ENCODE measurements around the gene BICD2. TPM values are rescaled to one million over a fixed set of nuclear protein-coding genes. Genes with fewer than 3 reads are reported as not detected.

BICD2 gene
- polyA plus RNA-seq, 3 donors: 13.8 to 29.4 (median 25.6) TPM

DNA sequence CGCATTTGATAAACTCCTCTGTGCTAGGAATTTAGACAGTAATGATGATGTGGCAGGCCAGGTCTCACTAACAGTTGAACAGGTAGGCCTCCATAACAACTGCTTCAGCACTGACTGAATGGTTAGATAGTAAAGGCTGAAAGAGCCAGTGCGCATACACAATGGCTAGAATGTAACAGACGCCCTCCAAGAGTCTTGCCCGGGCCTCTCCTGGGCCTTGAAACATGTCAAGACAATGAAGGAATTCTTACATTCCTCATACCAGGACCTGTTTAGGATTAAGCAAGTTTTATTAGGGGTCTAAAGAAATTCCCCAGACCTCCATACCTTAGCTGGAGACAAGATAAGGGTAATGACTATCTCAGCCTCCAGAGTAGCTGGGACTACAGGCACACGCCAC, 6.7 kb upstream of the BICD2 start:
- intact Hi-C loops (cut with micrococcal nuclease): no loop called here
- Histone ChIP-seq H3K9me3 (replicated peaks in 1 of 2; ENCODE audit: control insufficient read depth in 1 of 2, insufficient read depth in 1 of 2, low read length in 2 of 2) (no peaks in the 10 kb centered on the region), H3K27me3 (ENCODE audit: control insufficient read depth in 2 of 2, insufficient read depth in 2 of 2, low read length in 2 of 2) (no peaks in the 10 kb centered on the region), H3K9ac (ENCODE audit: insufficient read depth, low read length, poor library complexity, severe bottlenecking) (no peak overlapping the region), H3K27ac (ENCODE audit: low read depth in 1 of 2, low read length in 2 of 2) (peak overlapping the region in 1 of 2 donors; percentile 86), H3K4me3 (replicated peaks in 1 of 3; ENCODE audit: low read depth in 2 of 3, low read length in 3 of 3) (no peak overlapping the region), H3K4me1 (ENCODE audit: control insufficient read depth in 1 of 2, insufficient read depth in 2 of 2, low read length in 2 of 2) (peaks cover 52 to 53% of the 10 kb centered on the region in 2 donors), H3K79me2 (ENCODE audit: insufficient read depth, low read length) (no peaks in the 10 kb centered on the region), H3K36me3 (replicated peaks in 1 of 2; ENCODE audit: control insufficient read depth in 1 of 2, insufficient read depth in 2 of 2, low read length in 2 of 2) (no peaks in the 10 kb centered on the region), H4K20me1 (ENCODE audit: insufficient read depth, low read length) (no peaks in the 10 kb centered on the region), H2AFZ (ENCODE audit: insufficient read depth, low read depth, low read length, poor library complexity, severe bottlenecking) (no peak overlapping the region), H3K4me2 (replicated peaks; ENCODE audit: extremely low read depth, low read length, poor library complexity, severe bottlenecking) (no peak overlapping the region)
- TF ChIP-seq, protein P1, sequence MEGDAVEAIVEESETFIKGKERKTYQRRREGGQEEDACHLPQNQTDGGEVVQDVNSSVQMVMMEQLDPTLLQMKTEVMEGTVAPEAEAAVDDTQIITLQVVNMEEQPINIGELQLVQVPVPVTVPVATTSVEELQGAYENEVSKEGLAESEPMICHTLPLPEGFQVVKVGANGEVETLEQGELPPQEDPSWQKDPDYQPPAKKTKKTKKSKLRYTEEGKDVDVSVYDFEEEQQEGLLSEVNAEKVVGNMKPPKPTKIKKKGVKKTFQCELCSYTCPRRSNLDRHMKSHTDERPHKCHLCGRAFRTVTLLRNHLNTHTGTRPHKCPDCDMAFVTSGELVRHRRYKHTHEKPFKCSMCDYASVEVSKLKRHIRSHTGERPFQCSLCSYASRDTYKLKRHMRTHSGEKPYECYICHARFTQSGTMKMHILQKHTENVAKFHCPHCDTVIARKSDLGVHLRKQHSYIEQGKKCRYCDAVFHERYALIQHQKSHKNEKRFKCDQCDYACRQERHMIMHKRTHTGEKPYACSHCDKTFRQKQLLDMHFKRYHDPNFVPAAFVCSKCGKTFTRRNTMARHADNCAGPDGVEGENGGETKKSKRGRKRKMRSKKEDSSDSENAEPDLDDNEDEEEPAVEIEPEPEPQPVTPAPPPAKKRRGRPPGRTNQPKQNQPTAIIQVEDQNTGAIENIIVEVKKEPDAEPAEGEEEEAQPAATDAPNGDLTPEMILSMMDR (IDR thresholded peaks at IDR 0.05): no peak
- 100% methylated on average over 1 of the region's 5 CpGs for WGBS (ENCODE audit: insufficient coverage)
- H3K27ac Mint-ChIP-seq: peak overlapping the region in 1 of 7 donors; percentile 21
- DNase-seq: no peak
- no peaks in the 10 kb centered on the region for H3K36me3 Mint-ChIP-seq
- H3K27me3 Mint-ChIP-seq (ENCODE audit: low read depth in 3 of 3): peaks cover 0 to 4% (median 0%) of the 10 kb centered on the region in 3 donors
- H3K4me1 Mint-ChIP-seq: peaks cover 50% of the 10 kb centered on the region
- no peak overlapping the region for H3K4me3 Mint-ChIP-seq
- H3K9me3 Mint-ChIP-seq: no peaks in the 10 kb centered on the region

DNA sequence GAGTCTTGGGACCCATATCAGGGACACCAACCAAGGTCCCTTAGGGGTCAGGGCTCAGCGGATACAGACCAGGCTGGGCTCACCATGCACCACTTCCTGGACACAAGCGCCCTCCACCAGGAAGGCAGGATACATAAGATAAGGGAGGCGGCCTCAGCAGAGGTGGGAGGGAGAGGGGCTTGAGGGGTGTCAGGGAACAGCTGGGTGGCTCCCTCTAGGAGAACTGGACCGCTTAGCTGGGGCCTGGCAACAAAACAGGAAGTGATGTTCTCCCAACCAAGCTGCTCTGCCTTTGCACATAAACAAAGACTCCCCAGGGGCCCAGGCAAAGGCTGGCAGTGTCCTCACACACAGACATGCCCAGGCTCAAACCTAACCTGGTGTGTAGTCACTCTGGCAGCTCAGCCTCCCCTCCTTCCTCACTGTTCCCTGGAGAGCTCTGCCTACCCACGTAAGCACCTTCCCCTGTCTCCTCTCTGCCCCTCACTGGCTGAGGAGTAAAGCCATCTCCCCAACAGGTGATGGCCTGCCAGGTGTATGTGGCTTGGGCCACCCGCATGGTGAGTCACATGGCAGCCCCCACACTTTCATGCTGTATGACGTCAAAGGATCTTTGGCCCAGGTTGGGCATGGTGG, 5.8 kb upstream of the BICD2 start:
- Histone ChIP-seq H3K27me3 (ENCODE audit: control insufficient read depth in 2 of 2, insufficient read depth in 2 of 2, low read length in 2 of 2) (no peaks in the 10 kb centered on the region), H3K79me2 (ENCODE audit: insufficient read depth, low read length) (no peaks in the 10 kb centered on the region), H3K4me1 (ENCODE audit: control insufficient read depth in 1 of 2, insufficient read depth in 2 of 2, low read length in 2 of 2) (peaks cover 52 to 53% of the 10 kb centered on the region in 2 donors), H3K4me3 (replicated peaks in 1 of 3; ENCODE audit: low read depth in 2 of 3, low read length in 3 of 3) (peak overlapping the region in 1 of 3 experiments; percentile 52), H4K20me1 (ENCODE audit: insufficient read depth, low read length) (no peaks in the 10 kb centered on the region), H3K9me3 (replicated peaks in 1 of 2; ENCODE audit: control insufficient read depth in 1 of 2, insufficient read depth in 1 of 2, low read length in 2 of 2) (no peaks in the 10 kb centered on the region), H3K27ac (ENCODE audit: low read depth in 1 of 2, low read length in 2 of 2) (peak overlapping the region; percentile 70 to 86), H3K36me3 (replicated peaks in 1 of 2; ENCODE audit: control insufficient read depth in 1 of 2, insufficient read depth in 2 of 2, low read length in 2 of 2) (no peaks in the 10 kb centered on the region), H3K4me2 (replicated peaks; ENCODE audit: extremely low read depth, low read length, poor library complexity, severe bottlenecking) (peak overlapping the region; percentile 53), H3K9ac (ENCODE audit: insufficient read depth, low read length, poor library complexity, severe bottlenecking) (peak overlapping the region; percentile 35), H2AFZ (ENCODE audit: insufficient read depth, low read depth, low read length, poor library complexity, severe bottlenecking) (peak overlapping the region; percentile 82)
- H3K27me3 Mint-ChIP-seq (ENCODE audit: low read depth in 3 of 3): peaks cover 0 to 4% (median 0%) of the 10 kb centered on the region in 3 donors
- peak; percentile 50 to 69 (median 65) for DNase-seq
- TF ChIP-seq, protein P1 (IDR thresholded peaks at IDR 0.05): no peak
- peaks cover 50% of the 10 kb centered on the region for H3K4me1 Mint-ChIP-seq
- H3K4me3 Mint-ChIP-seq: peak overlapping the region; percentile 24 to 42
- H3K36me3 Mint-ChIP-seq: no peaks in the 10 kb centered on the region
- WGBS (ENCODE audit: insufficient coverage): 79% methylated on average over 4 of the region's 7 CpGs
- intact Hi-C loops (cut with micrococcal nuclease): no loop called here
- H3K27ac Mint-ChIP-seq: peak overlapping the region; percentile 82 to 91 (median 89)
- H3K9me3 Mint-ChIP-seq: no peaks in the 10 kb centered on the region
